DND-41 (cell line): ENCODE results near the gene RASSF8.

Experiments used
- EZH2 ChIP-seq: IDR thresholded peaks from 3 replicates; pipeline ENCODE4 v1.6.1; 2012; ENCODE audit warnings: borderline replicate concordance, low read depth, mild to moderate bottlenecking, moderate library complexity, low read length, inconsistent platforms; ENCODE audit not compliant: severe bottlenecking
- TF ChIP-seq, protein P1 (sequence below): IDR thresholded peaks from 2 replicates; pipeline ENCODE4 v1.5.1; 2012; ENCODE audit warnings: borderline replicate concordance, low read length, moderate library complexity, mild to moderate bottlenecking; ENCODE audit not compliant: poor library complexity, severe bottlenecking; ENCODE audit errors: extremely low read depth

DNA sequence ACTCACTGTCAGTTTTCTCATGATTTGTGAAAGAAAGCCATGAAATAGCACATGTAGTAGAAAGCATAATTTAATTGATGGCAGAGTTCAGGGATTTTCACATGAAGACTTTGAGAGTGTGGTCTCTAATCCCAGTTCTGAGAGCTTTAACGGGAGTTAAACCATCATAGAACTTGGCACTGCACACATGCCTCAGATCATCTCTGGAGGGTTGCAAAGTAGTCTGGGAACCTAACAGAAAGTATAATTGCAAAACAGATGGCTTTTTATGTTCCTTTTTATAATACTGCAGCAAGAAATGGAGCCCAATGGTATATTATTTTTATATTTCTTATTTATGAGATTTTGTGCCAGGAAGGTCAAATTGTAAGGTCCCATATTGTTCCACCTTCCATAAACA, 88.4 kb downstream of the RASSF8 start:
- TF ChIP-seq, protein P1, sequence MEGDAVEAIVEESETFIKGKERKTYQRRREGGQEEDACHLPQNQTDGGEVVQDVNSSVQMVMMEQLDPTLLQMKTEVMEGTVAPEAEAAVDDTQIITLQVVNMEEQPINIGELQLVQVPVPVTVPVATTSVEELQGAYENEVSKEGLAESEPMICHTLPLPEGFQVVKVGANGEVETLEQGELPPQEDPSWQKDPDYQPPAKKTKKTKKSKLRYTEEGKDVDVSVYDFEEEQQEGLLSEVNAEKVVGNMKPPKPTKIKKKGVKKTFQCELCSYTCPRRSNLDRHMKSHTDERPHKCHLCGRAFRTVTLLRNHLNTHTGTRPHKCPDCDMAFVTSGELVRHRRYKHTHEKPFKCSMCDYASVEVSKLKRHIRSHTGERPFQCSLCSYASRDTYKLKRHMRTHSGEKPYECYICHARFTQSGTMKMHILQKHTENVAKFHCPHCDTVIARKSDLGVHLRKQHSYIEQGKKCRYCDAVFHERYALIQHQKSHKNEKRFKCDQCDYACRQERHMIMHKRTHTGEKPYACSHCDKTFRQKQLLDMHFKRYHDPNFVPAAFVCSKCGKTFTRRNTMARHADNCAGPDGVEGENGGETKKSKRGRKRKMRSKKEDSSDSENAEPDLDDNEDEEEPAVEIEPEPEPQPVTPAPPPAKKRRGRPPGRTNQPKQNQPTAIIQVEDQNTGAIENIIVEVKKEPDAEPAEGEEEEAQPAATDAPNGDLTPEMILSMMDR = no peak
- no peak for TF ChIP-seq EZH2
